Embryonic facial prominence (tissue), 1 donor: ENCODE measurements around the gene MID2.
A peak's percentile ranks its signal among the peaks of the same experiment; 100 is the strongest.
"Not testable (repeated sequence)": the region's sequence is repeated elsewhere in the genome, so short reads cannot be mapped to it uniquely, and the experiment has no call there.

Experiments used
- DNase-seq: peaks from one replicate; pipeline ENCODE4 v3.0.0-alpha.2; 2016; ENCODE audit errors: extremely low spot score

The MID2 gene

DNA sequence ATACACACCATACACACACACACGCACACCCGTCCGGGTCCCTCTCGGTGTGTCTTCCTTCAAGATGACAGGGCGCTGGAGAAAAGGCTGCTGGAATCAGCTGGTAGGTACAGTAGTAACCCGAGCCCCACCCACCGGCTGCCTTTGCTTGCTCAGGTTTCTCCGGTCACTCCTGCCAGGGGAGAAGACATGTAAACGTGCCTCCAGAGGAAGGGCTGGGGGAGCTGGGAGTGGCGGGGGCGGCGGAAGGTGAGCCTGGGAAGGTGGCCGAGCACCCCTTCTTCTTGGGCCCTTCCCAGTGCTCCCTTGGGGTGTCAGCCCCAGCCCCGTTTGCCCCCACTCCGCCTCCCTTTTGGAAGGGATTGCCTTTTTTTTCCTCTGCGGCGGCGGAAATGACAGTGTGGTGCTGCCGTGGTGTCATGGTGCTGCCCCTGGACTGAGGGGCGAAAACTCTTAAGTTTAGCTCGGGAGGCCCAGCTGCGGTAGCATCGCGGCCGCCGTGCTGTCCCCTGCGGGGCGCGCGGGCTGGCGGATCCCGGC lies at the start of gene MID2:
Gene MID2 (plus strand): TSS at position 169 of the 540 bp plus-strand sequence. CDS start 561 bp downstream, outside the sequence.
- no peak for DNase-seq

DNA sequence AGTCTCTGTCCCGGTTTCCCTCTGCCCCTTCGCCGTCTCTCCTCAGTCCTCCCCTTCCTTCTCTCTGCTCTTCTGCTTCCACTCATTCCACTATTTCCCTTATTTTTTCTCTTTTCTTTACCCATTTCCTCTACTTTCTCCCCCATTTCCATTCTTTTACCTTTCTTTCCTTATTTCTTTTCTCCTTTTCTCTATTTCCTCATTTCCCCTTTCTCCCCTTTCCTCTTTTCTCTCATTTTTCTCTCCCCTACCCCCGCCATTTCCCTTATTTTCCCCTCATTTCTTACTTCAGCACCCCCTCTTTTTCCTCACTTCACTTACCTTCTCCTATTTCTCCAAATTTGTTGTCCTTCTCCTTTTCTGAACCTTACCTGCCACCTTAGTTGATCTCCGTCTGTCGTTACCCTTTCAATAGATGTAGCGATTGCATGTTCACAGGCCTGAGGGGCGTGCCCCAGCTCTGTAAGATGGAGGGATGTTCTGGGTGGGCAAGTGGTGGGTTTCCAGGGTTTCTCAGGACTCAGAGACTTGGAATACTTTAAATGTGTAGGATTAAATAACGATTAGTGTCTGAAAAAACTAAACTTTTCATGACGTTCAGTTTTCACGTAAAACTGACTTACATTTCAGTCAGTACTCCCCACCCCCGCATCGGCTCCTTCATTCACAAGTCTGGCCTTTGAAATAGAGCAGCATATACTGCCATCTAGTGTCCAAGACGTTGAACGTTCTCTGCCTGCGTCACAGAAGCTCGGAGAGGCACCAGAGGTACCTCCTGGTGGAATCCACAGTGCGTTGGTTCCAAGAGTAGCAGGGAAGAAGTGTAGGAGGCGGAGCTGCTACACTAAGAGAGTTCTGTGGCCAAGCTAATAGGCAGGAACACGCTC lies 48.8 kb upstream of the MID2 start:
- peak; percentile 77 for DNase-seq

DNA sequence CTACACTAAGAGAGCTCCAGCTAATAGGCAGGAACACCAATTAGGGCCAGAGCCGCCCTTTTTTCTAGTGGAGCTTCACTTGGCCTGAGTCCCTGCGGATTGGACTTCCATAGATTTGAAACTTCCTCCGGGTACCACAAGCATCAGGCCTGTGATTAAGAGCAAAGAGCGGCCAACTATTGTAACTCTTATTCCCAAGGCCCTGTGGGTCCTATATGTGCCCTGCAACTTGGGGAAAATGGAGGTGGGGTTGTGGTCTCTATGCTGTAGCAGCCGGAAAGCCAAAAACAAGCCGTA lies 48.2 kb upstream of the MID2 start, which contains the start of gene NCBP2L:
Gene NCBP2L (plus strand): TSS at position 198 of the 297 bp plus-strand sequence. CDS start 16,488 bp downstream, outside the sequence.
- DNase-seq: no peak

GRCh38 chrX:107780525-107780924 lies 45.1 kb upstream of the MID2 start:
- no peak for DNase-seq

DNA sequence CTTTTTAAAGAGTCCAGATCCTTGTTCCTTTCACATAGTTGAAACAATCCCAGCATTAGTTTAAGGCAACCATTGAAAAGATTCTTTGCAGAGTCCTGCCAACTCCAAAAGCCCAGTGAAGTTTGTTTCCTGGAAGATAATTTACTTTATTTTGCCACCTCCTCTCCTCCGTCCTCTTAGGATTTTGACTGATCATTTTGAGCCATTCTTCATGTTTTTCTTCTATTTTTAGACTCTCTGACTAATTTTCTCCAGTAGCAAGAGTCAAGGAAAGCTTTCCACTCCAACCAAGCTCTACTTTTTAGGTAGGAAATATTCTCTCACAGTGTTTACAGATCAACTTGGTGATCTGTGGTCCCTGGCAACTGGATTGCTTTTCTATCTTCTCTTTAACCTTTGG lies 37.8 kb upstream of the MID2 start:
- DNase-seq: no peak

- no peak for DNase-seq
Observed at GRCh38 chrX:107804427-107804826, 21.2 kb upstream of the MID2 start.

DNA sequence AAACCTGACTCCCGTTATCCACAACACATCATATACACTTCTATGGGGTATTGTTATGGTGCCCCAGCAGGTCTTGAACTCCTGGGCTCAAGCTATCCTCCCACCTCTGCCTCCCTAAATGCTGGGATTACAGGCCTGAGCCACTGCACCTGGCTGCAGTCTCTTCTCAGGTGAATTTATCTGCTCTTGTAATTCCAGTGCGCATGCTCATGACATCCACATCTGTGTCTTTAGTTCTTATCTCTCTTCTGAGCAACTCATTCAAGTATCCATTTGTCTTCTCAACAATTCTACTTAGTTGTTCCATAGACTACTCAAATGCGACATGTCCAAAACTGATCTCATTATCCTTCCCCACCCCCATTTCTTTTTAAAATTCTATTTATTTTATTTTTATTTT lies 20.5 kb upstream of the MID2 start:
- DNase-seq: no peak

DNA sequence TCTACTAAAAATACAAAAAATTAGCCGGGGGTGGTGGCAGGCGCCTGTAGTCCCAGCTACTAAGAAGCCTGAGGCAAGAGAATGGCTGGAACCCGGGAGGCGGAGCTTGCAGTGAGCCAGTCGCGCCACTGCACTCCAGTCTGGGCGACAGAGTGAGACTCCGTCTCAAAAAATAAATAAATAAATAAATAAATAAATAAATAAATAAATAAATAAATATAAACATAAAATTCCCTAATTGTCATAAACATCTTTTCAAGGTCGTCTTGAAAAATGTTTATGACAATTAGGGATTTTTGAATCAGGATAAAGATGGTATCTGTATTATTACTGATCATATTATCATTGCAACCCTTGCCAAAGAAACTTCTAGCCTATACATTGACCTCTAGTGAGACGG lies 15.6 kb upstream of the MID2 start:
- DNase-seq: not testable (repeated sequence)

DNA sequence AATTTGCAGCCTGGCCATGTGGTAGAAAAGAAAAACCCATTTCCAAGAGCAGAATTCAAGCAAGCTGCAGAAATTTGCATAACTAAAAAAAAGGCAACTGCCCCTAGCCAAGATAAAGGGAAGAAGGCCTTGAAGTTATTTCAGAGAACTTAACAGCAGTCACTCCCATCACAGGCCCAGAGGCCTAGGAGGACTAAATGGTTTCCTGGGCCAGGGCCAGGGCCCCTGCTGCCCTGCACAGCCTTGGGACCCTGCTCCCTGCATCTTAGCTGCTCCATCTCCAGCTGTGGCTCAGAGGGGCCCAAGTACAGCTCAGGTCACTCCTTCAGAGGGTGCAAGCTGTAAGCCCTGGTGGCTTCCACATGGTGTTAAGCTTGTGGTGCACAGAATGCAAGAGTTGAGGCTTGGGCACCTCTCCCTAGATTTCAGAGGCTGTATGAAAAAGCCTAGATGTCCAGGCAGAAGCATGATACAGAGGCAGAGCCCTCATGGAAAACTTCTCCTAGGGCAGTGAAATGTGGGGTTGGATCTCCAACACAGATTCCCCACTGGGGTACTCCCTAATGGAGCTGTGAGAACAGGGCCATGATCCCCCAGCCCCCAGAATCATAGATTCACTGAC lies 6.7 kb upstream of the MID2 start:
- no peak for DNase-seq

DNA sequence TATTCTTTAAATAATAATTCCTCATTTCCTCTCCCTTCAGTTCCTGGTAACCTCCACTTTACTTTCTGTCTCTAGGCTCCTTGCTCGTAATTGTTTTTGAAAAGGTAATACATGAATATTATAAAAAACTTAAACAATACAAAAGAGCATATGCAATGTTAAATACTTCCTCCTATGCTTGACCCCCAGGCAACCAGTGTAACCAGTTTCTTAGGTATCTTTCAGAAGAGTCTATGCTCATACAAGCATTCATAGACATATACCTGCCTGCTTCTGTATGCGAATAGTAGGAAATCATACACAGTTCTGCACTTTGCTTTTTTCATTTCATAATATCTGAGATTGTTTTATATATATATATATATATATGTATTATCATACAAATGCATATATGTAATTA lies 2.6 kb upstream of the MID2 start:
- no peak for DNase-seq

- no peak for DNase-seq
Observed at GRCh38 chrX:107823456-107823855, 2.2 kb upstream of the MID2 start.

DNA sequence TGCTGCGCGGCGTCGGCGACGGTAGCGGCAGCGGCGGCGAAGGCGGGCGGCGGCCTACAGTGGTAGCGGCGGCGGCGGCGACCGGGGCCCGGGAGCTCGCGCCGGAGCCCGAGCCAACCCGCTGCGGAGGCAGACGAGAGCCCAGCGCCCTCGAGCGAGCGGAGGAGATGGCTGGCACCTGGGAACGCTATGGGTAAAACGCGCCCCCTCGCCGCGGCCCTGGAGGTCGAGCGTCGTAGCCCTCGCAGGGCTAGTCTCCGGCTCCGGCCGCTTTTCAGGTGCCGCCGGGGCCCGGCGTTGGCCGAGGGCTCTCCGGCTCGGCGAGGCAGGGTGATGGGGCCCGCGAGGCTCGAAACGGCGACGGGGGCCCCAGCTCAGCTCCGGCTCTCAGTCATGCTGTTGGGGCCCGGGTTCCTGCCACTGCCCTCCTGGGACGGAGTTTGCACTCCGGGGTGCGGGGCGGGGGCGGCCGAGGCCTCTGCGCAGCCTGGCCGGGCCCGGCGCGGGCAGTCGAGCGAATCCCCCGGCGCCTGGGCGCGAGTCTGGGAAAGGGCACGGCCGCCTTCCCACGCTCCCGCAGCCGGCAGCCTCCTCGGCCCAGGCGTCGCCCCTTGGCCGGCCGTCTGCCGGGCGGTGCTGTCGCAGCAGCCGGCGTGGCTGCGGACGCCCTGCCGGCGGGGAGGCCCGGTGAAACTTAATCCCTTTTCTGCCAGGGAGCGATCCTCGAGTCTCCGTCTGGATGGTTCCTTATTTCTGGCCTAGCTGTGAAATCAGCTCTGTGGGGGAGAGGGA lies 768 bp downstream of the MID2 start:
- no peak for DNase-seq

GRCh38 chrX:107827030-107827831 lies 1.6 kb downstream of the MID2 start:
- peak; percentile 7 for DNase-seq

DNA sequence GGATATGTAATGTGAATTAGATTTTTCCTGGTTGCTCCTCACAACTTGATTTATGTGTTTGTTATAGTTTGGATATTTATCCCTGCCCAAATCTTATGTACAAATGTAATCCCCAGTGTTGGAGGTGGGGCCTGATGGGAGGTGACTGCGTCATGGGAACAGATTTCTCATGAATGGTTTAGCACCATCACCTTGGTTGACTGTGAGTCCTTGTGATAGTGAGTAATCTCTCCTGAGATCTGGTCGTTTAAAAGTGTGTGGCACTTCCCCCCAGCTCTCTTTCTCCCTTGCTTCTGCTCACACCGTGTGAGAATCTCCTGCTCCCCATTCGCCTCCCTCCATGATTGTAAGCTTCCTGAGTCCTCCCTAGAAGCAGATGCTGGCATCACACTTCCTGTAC lies 2.2 kb downstream of the MID2 start:
- no peak for DNase-seq

- DNase-seq: no peak
Observed at GRCh38 chrX:107829878-107830277, 4.2 kb downstream of the MID2 start.

- no peak for DNase-seq
Observed at GRCh38 chrX:107831071-107831730, 5.5 kb downstream of the MID2 start.

- DNase-seq: no peak
Observed at GRCh38 chrX:107834275-107835201, 8.9 kb downstream of the MID2 start.

DNA sequence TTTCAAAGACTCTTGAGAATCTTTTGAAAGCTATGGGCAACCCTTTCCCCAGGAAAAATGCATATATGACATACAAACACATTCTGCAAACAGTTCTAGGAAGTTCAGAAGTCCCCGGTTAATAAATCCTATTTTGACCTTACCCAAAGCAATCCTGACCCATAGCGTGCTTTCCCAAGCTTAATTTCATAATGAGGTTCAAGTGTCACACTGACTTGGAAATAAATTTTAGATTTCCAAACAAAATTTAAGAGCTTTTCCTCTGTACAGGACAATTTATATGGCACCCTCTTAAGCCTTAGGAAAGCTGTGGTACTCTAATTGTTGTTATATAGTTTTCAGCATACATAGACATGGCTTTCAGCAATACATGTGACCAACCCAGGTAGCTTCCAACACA lies 11.3 kb downstream of the MID2 start:
- DNase-seq: no peak

GRCh38 chrX:107840971-107841370 lies 15.3 kb downstream of the MID2 start:
- DNase-seq: no peak
